NCI-H2107 treated with DMSO at 0.1 percent for 48 hours (cell line): Measurements from ENCODE around the gene RNU1-2.
"Not testable (repeated sequence)": the region's sequence is repeated elsewhere in the genome, so short reads cannot be mapped to it uniquely, and the experiment has no call there.

Experiments
- DNase-seq: peaks from one replicate; lab custom pipeline; 2025; ENCODE audit not compliant: unreplicated experiment; lab: John Stamatoyannopoulos, UW

The RNU1-2 gene

GRCh38 chr1:16907870-16908758 is 12.3 kb downstream of the RNU1-2 start:
- no peak for DNase-seq

- DNase-seq, result not testable (repeated sequence)
Observed at GRCh38 chr1:16911851-16912721, 16.3 kb downstream of the RNU1-2 start.

- DNase-seq, result not testable (repeated sequence)
Observed at GRCh38 chr1:16912742-16913141, 17.0 kb downstream of the RNU1-2 start.

- DNase-seq, result no peak
Observed at GRCh38 chr1:16913181-16913832, 17.5 kb downstream of the RNU1-2 start.

- peak; percentile 89 for DNase-seq
Observed at GRCh38 chr1:16913833-16914662, 18.3 kb downstream of the RNU1-2 start.

- DNase-seq, result not testable (repeated sequence)
Observed at GRCh38 chr1:16914928-16915626, 19.3 kb downstream of the RNU1-2 start.

- no peak for DNase-seq
Observed at GRCh38 chr1:16915627-16915973, 19.8 kb downstream of the RNU1-2 start.

GRCh38 chr1:16916036-16916880 is 20.5 kb downstream of the RNU1-2 start:
- not testable (repeated sequence) for DNase-seq

GRCh38 chr1:16918371-16918770 is 22.6 kb downstream of the RNU1-2 start:
- DNase-seq, result no peak

GRCh38 chr1:16918936-16919665 is 23.3 kb downstream of the RNU1-2 start:
- DNase-seq, result not testable (repeated sequence)

- no peak for DNase-seq
Observed at GRCh38 chr1:16920951-16921350, 25.2 kb downstream of the RNU1-2 start.

- DNase-seq, result peak; percentile 63
Observed at GRCh38 chr1:16921391-16922185, 25.8 kb downstream of the RNU1-2 start, which contains the start of gene CROCC. Gene CROCC (plus strand): TSS chr1:16921931. CDS start chr1:16922019, 88 bp downstream.

- DNase-seq, result no peak
Observed at GRCh38 chr1:16922466-16922865, 26.7 kb downstream of the RNU1-2 start.

GRCh38 chr1:16922885-16923431 is 27.2 kb downstream of the RNU1-2 start:
- peak; percentile 21 for DNase-seq

GRCh38 chr1:16924216-16924918 is 28.6 kb downstream of the RNU1-2 start:
- no peak for DNase-seq

GRCh38 chr1:16924919-16925477 is 29.2 kb downstream of the RNU1-2 start:
- DNase-seq, result no peak
